ENCODE data around the gene ARHGAP19.

ARHGAP19 gene

GRCh38 chr10:97195706-97196222 lies 96.7 kb downstream of the ARHGAP19 start:
- H3K4me3 ChIP-seq (ENCODE audit: low read length): no peak overlapping the region
- no peak for DNase-seq (ENCODE audit: low read depth)
- TF ChIP-seq CTCF (IDR thresholded peaks at IDR 0.05; ENCODE audit: insufficient read depth, low read depth, low read length, missing control alignments): no peak

- no peak for DNase-seq (ENCODE audit: low read depth)
- no peak for TF ChIP-seq CTCF (IDR thresholded peaks at IDR 0.05; ENCODE audit: insufficient read depth, low read depth, low read length, missing control alignments)
- no peak overlapping the region for H3K4me3 ChIP-seq (ENCODE audit: low read length)
These were observed 99.4 kb downstream of the ARHGAP19 start for GRCh38 chr10:97192952-97193435.

- no peak overlapping the region for H3K4me3 ChIP-seq (ENCODE audit: low read length)
- DNase-seq (ENCODE audit: low read depth): no peak
- TF ChIP-seq CTCF (IDR thresholded peaks at IDR 0.05; ENCODE audit: insufficient read depth, low read depth, low read length, missing control alignments): no peak
These were observed 102.0 kb downstream of the ARHGAP19 start for GRCh38 chr10:97190450-97190849.

DNA sequence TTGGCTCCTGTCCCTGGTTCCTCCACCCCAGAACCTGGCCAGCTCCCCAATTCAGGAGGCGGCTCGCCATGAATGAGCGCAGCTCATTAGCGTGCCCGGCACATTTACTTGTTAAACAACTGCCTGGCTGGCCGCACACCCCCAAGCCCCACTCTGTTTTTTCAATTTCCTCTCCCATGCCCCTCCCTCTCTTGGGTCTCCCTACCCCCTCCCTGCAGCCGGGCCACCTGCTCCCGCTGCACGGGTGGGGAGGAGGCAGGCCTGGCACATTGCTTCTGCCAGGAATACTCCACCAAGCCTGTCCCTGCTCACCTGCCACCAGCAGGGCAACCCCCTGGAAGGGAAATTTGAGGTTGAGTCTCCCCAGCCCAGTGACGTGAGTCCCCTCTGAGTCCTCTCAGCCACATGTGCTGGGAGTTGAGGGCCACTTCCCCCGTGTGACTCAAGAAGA lies 104.2 kb downstream of the ARHGAP19 start:
- no peak overlapping the region for H3K4me3 ChIP-seq (ENCODE audit: low read length)
- no peak for DNase-seq (ENCODE audit: low read depth)
- TF ChIP-seq CTCF (IDR thresholded peaks at IDR 0.05; ENCODE audit: insufficient read depth, low read depth, low read length, missing control alignments): no peak

GRCh38 chr10:97186911-97187310 lies 105.5 kb downstream of the ARHGAP19 start:
- no peak overlapping the region for H3K4me3 ChIP-seq (ENCODE audit: low read length)
- no peak for DNase-seq (ENCODE audit: low read depth)
- no peak for TF ChIP-seq CTCF (IDR thresholded peaks at IDR 0.05; ENCODE audit: insufficient read depth, low read depth, low read length, missing control alignments)

DNA sequence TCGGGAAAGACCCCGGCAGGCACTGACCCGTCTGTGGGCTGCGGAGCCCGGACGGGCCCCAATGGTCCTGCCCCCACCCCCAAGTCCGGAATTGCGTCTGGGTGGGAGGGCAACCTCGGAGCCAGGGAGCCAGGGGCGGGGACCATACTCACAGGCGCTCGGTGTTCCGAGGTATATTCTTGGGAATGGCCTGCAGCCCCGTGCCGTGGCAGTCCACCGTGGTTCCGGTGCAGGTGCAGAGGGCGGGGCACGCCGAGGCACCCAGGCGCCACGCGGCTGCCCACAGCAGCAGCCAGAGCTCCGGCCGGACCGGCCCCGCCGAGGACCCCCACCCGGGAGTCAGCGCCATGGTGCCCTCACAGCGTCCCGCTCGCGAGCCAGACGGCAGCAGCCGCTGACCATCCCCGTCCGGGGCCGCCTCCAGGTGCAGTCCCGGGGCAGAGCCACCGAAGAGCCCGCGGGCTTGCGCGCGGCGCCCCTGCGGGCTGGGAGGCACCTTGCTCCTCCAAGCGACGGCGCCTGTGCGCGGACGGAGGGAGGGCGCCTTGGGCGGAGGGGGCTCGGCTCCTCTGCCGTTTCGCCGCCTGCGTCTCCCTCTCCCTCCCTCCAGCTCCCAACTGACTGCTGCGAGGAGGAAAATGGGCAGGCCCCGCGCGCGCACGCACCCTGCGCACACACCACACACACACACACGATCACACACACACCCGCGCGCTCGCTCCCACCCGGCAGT lies 106.9 kb downstream of the ARHGAP19 start, which contains the start of gene SLIT1:
SLIT1 (minus strand) TSS at position 634 of the 733 bp plus-strand sequence; CDS start at position 349, 285 bp downstream.
- no peak for TF ChIP-seq CTCF (IDR thresholded peaks at IDR 0.05; ENCODE audit: insufficient read depth, low read depth, low read length, missing control alignments)
- no peak for DNase-seq (ENCODE audit: low read depth)
- no peak within 1 kb of the TSS for H3K4me3 ChIP-seq (ENCODE audit: low read length)
